Activated naive CD4-positive, alpha-beta T cell treated with Interleukin-2 at 50 U/mL for 16 hours (primary cell): ENCODE measurements around the gene PDE4B.

Experiments used
- DNase-seq: peaks from one replicate; pipeline ENCODE4 v3.0.0-alpha.2; 2020

Gene PDE4B

DNA sequence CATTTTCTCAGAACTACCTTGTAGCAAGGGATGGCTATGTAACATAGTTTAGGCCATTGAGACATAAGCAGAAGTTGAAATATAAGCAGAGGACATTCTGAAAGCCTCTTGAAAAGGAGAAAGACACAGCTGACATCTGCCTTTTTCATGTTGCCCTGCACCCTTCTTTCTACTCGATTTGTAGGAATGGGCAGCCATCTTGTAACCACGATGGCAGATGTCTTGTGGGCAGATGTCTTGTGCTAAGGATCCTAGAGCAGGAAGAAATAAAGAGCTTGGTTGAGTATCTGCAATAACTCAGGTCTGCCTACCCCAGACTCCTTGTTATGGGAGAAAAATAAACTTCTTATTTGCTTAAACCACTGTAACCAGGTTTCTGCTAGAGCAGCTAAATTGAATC is 351.0 kb downstream of the PDE4B start:
- no peak for DNase-seq

DNA sequence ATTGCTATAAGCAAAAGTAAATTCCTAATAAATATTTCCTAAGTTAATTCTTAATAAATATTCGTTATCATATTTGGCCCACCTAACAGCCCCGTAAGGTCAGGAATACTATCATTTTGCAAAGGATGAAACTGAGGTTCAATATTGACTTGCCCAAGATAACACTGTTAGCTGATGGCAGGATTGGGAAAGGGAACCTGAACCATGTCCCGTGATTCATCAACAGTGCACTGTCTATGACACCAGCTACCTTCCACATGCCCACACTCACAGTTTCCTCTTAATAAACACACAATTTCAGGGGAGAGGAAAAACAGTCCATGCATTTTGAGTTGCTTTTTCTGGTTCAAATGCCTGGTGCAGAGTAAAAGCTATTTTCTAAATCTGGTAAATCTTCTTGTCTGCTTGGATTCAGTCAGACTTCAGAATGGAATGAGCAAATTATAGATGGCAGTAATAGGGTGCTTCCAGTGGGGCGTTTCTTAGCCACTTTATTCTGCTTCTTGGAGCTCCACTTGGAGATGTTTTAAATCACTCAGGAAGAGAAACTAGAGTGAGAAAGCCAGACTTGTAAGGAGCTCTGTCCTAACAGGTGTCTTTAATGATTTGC is 354.6 kb downstream of the PDE4B start:
- DNase-seq = no peak

DNA sequence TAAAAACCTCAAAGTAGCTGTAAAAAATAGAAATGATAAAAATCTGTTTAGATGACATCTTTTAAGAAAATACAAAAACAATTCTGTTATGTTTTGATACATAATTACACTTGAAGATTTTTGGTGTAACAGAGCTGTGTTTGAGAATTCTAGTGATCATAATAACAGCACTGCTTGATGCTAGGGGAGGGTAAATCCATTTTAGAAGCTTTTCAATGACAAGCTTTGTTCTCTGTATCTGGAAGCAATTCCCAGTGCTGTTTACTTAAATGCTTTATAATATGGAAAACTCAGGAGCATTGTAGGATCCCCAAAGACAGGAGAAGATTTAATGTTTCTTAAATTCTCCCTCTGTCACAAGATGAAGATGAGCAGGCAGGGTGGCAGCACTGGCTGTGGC is 359.3 kb downstream of the PDE4B start:
- DNase-seq = no peak

DNA sequence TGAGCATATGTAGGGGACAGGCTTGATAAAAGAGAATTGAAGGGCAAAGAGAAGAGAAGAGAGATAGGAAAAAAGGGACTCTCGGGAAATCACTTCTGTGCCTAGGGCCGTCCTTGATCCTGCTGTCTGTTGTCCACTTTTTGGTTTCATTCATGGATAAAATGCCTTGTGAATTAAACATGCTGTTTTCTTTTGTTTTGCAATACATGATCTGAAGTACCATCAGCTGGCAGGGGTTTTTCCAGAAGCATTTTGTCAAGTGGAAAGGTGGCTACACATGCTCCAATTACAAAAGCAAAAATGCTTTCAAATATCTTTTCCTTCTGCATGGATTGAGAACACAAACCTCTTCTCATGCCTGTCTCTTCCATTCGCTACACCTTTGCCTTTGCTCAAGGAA is 361.7 kb downstream of the PDE4B start:
- no peak for DNase-seq

DNA sequence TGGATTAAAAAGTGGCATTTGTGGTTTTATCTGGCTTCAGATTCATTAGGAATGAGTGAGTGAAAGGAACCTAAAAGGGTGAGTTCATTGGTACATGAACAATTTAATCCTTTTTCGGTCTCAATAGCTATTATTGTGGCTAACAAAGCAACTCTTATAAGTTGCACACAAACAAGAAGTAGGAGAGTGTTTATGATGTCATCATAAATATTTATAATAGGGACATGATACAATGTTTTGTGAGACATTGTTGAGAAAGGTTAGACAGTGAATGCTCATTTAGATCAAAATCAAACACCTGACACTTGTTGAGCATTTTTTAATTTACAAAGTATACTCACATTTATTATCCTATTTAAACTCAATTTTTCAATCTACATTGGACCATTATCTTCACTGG is 363.4 kb downstream of the PDE4B start:
- DNase-seq = no peak

DNA sequence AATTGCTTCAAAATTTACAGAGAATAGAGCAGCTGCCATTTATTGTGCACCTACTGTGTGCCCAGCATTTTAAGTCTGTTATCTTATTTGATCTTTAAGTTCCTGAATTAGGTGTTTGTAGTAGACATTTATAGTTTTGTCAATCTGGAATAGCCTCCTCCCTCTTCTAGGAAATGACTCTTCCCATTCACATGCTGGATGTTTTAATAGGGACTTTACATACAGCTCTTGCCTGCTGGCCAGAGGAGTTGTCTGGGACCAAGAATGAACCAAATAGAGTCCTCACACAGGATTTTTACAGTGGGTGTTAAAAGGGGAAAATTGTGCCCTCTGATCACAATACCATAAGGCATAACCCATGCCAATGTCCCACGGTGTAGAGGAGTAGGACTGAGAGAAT is 367.1 kb downstream of the PDE4B start:
- no peak for DNase-seq

DNA sequence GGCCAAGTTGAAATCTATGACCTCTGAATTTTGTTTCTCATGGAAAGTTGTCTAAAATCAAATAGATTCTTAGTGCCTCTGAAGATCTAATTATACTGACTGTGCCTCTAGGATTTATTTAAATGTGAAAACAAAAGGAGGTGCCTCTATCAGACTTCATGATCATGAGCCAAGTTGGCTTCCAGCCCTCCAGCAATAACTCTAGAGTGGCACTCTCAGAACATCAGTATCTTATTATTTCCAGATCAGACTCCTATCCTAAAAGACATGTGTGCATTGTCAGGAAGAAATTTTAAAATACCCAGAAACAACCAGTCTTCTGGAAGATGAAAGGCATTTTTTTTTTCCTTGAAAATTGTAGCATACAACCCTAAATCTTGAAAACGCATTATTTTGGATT is 368.0 kb downstream of the PDE4B start:
- DNase-seq = no peak

DNA sequence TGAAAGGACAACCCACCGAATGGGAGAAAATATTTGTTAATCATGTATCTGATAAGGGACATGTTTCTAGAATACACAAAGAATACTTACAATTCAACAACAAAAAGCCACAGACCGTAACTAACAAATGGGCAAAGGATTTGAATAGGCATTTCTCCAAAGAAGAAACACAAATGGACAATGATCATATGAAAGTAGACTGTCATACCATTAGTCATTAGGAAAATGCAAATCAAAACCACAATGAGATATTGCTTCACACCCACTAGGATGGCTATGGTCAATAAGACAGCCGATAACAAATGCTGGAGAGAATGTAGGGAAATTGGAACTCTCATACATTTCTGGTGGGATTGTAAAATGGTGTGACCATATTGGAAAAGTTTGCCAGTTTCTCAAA is 374.1 kb downstream of the PDE4B start:
- no peak for DNase-seq

DNA sequence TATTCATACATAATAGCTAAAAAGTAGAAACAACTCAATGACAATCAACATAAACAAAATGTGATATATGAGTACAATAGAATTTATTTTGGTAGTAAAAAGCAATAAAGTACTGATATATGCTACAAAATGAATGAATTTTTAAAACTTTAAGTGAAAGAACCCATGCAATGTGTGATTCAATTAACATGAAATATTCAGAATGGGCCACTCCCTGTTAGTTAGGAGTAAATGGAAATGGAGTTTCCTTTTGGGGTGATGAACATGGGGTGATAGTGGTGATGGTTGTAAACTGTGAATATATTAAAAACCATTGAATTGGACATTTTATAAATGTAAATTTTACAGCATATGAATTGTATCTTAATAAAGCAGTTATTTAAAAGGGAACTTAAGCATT is 374.6 kb downstream of the PDE4B start:
- no peak for DNase-seq

DNA sequence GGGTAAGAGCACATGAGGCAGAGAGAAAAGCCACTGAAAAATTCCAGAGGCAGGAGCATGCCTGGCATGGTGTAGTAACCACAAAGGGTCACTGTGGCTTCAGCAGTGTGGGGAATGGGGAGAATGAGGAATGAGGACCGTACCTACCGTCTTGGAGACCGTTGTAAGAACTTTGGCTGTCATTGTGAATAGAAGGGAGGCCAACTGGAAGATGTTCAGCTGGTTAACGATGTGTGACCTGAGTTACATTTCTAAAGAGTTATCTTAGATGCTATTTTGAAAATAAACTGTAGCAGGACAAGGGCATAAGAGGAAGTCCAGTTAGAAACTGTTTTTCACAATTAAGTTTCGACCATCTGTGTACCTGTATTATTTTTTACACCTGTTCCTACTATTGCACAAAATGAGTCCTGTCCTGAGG is 375.8 kb downstream of the PDE4B start:
- DNase-seq = no peak

DNA sequence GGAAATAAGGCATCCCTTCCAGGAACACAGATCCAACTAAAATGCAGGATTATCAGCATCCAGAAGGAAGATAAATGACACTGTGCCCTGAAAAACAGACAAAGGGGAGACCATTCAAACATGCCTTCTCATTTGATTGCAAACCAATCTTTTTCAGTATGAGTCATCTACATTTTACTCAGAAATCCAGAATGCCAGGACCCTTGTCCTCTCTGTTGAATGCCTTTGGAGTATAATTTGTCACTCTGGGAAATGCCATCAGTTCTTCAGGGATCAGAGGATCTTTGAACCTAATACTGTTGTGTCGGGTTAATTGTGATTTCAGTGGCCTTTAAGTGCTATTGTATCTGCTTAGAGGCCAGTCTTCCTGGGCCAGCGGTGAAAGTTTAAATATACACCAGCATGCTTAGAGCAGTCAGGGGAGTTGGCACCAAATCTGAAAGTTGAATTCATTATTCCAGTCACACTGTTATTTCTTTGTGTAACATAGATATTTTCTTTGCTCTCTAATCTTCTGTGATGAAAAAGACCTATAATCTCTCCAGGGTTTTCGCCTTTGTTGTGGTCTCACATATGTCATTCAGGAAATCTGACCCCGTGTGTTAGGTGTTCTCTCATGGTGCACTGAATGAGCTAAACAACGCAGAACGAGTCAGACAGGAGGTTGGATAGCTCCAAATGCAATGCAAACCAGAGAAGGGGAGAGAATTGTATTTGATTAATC is 376.4 kb downstream of the PDE4B start:
- DNase-seq = no peak

DNA sequence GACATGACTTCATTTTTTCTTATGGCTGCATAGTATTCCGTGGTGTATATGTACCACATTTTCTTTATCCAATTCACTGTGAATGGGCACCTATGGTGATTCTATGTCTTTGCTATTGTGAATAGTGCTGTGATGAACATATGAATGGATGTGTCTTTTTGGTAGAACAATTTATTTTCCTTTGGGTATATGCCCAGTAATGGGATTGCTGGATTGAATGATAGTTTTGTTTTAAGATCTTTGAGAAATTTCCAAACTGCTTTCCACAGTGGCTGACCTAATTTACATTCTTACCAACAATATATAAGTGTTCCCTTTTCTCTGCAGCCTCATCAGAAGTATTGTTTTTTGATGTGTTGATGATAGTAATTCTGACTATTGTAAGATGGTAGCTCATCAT is 379.6 kb downstream of the PDE4B start:
- no peak for DNase-seq

DNA sequence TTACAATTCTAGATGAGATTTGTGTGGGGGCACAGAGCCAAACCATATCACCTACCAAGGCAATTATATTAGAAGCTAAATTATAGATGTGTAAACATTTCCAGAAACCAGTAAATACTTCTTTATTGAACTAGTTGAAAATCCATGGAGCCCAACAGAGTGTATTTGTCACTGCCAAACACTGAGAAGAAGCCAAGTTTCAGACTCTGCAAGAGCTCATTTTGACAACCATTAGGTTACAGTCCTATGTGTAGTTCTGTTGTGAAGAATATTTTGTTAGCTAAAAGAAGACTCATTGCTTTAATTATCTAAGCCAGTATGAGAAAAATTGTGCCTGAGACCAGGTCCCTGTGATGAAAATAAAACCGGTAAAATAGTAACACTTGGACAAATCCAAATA is 382.4 kb downstream of the PDE4B start:
- no peak for DNase-seq

DNA sequence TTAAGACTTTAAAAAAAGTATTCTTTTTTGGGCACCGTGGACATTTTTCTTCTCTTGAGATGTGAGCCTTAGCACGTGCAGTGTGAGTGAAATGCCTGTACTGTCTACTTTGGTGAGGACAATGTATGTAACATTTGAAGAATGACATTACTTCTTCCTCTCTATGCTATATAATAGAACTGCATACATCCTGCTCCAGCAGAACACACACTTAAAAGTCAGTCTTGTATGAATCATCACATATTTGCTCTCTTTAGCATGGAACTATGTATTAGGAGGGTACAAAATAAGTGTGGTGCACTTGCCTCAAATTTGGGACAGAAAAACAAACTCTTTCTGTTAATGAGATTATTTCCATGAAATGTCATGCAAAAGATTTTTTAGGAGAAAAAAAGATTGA is 382.9 kb downstream of the PDE4B start:
- no peak for DNase-seq

DNA sequence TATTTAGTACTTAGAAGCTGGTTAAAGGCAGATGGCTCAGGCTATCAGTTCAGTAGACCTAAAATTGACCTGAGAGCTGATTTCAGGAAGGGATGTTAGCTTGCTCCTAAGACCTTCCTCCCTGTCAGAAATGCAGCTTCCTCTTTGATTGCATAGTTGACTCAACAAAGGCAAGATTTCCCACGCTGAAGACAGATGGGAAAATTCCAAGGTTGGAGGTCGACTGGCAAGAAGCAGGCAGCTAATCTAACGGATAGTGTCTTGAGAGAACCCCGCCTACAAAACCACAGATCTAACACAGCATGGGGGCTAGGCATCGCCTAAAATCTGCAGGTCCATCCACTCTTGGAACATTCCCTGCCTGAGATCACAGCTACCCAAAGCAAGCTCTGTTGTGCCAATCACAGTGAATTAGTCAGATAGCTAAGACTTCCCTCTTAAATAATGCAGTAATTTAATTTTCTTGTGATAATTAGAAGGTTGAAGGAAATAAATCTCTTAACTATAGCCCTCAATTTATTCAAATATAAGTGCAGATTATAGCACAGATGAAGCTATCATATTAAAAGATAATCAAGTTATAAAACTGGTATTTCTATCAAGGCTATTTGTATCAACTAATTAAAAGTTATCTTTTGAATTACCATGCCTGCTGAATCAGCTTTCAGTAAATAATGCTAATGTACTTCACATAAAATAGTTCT is 383.5 kb downstream of the PDE4B start:
- no peak for DNase-seq

DNA sequence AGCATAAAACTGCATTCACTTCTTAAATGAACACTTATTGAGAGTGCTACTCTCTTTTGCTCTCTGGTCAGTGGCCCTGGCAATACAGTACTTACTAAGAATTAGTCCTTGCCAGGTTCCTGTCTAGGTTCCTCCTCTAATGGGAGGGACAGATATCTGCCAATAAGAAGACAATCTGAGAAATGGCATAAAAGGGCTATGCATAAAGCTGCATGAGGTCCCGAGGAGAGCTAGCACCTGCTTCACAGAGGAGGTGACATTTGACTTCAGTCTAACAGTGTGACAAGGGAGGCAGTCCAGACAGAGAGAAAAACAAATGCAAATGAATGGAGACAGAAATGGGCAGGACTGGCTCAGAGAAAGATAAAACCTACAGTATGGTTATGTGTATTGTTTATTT is 384.1 kb downstream of the PDE4B start:
- no peak for DNase-seq

DNA sequence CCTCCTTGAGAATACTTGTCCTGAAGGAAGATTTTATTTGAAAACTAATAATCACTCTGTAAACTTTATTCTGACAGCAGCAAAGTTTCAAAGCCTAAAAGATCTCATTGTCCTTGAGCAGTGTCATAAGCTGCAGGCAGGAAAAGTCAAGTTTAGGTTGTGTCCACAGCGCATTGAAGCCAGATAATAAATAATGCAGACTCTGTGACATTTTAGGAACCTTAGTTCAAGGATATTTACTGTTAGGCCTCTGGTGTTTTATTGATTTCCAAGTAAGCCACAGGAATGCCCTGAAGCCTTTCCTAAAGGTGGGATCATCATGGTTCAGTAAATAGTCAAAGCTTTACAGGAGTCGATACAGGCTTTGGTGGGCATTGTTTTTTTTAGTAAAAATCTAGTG is 384.8 kb downstream of the PDE4B start:
- no peak for DNase-seq

DNA sequence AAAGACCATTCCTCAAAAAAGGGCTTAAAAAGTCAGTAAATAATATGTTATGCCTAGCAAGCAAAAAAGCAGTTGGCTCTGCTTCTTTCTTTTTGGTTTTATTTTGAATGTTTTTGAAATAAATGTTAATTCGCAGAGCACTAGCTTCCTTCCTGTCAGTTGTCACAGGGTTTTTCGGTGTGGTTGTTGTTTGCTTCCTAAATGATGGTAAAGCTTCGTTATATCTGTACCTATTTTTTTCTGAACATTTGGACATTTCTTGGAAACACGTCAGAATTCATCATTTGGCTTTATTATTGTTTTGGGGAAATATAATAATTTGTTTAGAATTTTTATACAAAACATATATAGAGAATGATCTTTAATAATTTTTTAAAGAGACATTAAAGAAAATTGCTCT is 389.3 kb downstream of the PDE4B start:
- DNase-seq = no peak

DNA sequence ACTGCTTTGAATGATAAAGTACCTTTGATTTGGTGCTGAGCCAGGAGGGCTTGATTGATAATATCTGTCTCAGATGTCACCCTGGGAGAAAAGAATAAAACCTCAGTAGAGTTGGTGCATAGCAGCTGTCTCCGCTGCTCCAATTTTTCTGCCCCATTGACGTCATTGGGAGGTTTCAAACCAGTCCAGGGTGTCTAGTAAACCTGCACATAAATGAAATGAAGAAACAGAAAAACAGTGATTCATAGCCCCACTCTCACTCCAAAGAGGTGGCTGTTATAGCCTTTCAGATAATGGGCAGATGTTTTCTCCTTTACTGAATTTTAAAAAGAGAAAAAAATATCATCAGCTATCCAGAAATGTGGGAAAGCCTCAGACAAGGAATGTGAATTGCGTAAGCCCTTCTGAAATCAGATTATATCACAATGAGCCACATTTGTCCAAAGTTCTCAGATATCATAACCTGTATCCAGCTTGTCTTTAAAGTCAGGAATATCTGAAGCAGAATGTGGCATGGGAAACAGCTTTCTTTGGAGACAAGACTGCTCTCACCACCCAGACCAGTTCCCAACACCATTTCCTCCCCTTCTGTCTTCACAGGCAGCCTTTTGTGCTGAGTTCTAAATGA is 390.0 kb downstream of the PDE4B start:
- DNase-seq = peak; percentile 21

DNA sequence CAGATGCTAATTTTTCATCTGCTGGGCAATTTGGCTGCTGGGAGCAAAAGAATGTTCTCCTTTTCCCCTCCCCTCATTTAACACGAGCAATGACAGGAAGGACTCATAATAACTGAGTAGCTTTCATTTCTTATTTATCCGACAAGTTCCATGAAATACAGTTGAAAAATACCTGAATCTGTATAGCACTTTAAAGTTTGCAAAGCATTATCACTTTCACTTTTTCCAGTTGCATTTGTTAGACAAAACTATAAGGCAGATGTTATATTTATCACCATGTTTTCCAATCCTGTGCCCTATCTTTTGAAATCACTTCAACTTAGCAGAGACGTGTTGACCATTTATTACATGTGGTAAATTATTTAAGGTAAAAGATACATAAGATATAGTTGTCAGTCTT is 390.7 kb downstream of the PDE4B start:
- no peak for DNase-seq

DNA sequence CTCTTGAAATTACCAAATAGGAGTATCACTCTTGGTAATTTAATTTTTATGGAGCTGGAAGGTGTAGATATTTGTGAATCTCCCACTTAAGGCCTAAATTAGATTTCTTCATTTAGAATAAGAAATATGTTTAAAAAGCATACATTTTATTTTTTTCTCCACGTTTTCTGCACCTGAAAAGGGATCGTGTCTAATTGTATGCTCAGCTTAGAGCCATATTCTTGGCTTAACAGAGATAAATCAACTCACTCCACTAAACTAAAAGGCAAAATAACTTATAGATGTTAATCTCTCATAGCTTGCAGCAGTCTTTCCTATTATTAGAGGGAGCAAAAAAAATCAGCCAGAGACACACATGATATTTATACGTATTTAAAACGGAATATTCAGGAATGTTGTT is 404.4 kb downstream of the PDE4B start:
- no peak for DNase-seq

DNA sequence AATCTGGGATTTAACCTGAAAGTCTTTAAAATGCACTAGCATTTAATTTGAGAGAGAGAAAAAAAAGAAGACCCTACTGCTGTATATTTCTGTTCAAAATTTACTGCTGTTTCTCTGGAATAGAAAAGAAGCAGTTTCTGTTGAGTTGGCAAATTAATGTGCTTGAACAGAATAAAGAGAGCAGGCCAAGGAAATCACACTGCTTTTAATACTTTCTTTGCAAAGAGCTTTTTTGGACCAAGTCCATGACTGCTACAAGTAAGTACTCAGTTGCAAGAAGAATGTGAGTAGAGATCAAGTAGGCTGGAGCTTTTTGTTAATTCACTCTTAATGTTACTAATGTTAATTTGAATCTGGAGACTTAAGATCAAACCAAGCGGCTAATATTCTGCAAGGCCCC is 405.1 kb downstream of the PDE4B start:
- DNase-seq = no peak

DNA sequence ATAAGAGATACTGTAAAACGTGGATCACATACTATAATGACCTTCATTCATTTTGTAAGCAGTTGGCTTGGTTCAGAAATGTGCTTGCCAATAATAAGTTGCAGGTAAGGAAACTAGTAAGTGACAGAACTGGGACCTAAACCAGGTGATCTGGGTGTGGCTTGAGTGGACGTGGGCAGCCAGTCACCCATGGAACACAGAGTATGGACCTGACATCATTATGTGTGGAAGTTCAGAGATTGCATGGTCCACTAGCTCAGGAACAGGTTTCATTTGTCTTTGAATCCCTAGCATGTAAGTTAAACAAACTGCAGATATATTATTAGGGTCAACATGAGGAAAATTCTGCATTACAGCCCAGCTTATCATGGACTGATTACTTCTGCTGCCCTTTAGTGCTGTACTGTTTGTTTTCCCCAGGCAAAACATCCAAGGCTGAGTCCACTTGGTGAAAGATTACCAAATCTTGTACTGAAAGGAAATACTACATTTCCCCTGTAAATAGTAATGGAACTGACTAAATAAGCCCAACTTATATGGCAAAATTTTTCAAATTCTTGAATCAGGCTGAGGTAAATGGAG is 414.0 kb downstream of the PDE4B start:
- no peak for DNase-seq

DNA sequence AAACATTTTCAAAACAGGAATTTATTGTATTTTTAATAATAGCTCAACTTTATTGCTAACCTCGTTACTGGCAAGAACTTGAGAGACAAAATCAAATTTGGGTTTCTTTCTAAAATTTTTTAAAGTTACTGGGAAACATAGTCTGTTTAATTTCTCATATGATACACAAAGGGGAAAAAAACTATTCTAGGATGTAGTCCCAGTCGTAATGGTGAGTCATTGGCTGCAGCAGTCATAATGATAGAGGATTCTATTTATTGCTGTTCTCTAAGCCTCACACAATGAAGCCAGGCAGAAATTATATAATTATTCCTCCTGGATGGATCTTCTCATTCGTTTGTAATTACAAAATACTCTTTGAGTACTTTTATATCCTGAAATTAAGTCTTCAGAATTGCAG is 414.8 kb downstream of the PDE4B start:
- no peak for DNase-seq
